IPS-18c (cell line): ENCODE data around the gene IL22RA1.
A peak's percentile ranks its signal among the peaks of the same experiment; 100 is the strongest.

Experiments used
- H3K4me3 ChIP-seq: 2 replicates; pipeline ENCODE4 v1.7.0; 2013; ENCODE audit warnings: low read depth, mild to moderate bottlenecking, low read length, moderate library complexity; ENCODE audit not compliant: insufficient read depth
- H3K9me3 ChIP-seq: one replicate; pipeline ENCODE4 v1.6.1; 2013; ENCODE audit warnings: mild to moderate bottlenecking, low read length, moderate library complexity; ENCODE audit not compliant: control insufficient read depth, insufficient read depth

Gene IL22RA1

DNA sequence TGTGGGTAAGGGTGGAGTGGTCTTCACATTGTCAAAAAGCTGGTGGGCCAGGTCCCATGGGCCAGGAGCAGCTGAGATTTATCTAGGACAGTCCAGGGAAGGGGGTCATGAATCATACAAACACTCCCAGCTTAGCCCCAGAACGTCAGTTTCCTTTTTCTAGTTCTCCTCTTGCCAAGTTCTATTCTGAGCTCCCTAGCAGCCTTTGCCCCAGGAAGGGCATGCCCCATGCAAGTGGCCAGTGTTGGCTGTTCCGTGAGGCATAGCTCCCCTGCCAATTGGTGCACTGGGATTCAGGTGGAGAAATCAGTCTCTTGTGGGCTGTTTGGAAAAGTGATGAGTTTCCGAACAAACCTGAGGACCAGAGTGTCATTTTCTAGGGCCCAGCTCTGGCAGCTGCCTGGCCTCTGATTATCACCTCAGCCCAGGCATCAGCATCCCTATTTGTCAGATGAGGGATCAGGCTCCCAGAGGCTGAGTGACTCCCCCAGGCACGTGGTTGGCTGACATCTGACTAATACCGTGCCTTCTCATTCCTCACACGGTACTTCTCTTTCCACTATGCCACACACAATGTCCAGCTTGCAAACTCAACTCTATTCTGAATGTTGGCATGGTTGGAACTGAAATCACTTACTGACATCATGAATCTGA lies 16.8 kb downstream of the IL22RA1 start:
- H3K4me3 ChIP-seq = no peak overlapping the region
- peaks cover 4% of the 10 kb centered on the region for H3K9me3 ChIP-seq

- Histone ChIP-seq H3K4me3 (no peak overlapping the region), H3K9me3 (peaks cover 5% of the 10 kb centered on the region)
These were observed 17.5 kb downstream of the IL22RA1 start for GRCh38 chr1:24125456-24125855.

- Histone ChIP-seq H3K9me3 (peaks cover 5% of the 10 kb centered on the region), H3K4me3 (no peak overlapping the region)
These were observed 18.0 kb downstream of the IL22RA1 start for GRCh38 chr1:24124980-24125379.

DNA sequence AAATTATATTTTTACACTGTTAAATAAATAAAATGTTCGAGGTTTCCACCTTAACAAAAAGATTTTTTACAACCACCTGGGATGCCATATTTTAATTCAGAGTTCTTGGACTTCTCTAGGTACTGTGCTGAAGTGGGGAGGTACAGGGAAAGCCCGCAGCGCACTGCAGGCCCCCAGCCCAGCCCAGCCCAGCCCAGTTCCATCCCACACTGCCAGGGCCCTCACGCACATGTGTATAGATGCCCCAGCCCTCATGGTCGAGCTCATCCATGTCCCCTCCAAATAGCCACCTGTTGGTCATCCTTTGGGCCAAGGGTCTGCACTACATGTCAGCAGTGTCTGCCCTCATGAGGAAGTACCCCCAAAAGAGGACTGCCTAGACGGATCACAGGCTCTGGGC lies 19.3 kb downstream of the IL22RA1 start:
- Histone ChIP-seq H3K9me3 (peaks cover 5% of the 10 kb centered on the region), H3K4me3 (no peak overlapping the region)

GRCh38 chr1:24122776-24123175 lies 20.2 kb downstream of the IL22RA1 start:
- H3K9me3 ChIP-seq = peaks cover 5% of the 10 kb centered on the region
- H3K4me3 ChIP-seq = no peak overlapping the region

- Histone ChIP-seq H3K4me3 (no peak overlapping the region), H3K9me3 (peaks cover 5% of the 10 kb centered on the region)
These were observed 21.5 kb downstream of the IL22RA1 start for GRCh38 chr1:24121406-24121805.

DNA sequence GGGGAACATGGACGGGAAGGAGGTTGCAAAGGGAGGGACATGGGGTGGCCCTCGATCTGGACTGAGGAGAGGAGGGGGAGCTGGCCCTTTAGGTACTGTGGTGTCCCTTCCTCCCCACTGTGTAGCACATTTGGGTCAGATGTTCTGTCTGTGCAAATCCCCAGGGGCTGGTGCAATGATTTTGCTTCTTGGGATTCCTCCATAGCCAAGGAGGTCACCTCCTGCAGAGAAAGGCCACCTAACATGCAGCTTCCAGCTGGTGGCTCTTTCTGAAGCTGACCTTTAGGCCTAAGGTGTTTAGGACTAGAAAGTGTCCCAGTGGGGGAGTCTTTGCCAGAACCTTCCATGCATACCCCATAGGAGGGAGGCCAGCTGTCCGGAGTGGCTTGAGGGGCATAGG lies 22.0 kb downstream of the IL22RA1 start:
- Histone ChIP-seq H3K9me3 (peaks cover 5% of the 10 kb centered on the region), H3K4me3 (no peak overlapping the region)

DNA sequence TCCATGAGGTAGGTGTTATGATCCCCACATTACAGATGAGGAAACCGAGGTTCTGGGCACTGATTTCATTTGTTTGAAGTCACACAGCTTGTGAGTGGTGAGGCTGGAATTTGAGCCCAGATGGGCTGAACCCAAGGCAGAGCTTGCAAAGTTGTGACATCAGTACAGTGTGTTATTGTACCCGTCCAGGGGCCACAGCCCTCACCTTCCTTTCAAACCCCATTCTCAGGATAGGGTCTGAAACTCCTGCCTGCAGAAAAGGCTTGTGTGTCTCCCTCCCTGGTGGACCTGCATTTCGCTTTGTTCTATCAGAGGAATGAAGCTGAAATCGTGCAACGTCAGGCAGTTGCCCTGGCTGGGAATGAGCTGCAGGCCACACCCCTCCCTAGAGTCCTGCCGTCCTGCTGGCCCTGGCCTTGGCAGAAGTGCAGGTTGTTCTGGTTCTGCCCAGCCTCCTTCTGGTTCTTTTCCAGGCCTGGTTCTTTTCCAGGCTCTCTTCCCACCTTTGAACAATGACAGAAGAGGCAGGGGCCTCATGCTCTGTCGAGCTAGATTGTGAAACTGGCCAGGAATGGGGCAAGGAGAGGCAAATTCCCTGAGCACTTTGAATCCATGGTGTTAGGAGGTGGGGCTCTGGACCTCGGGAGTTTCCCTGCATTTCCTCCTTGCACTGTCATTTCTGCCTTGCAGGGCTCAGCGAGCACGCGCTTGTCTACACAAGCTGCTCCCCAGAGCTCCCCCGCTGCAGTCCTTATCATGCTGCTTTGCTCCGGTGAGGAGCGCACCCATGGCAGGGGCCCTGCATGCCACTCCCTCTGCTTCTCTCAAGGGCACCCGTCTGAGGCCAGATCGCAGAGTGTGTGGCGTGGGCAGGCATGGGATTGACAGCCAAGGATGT lies 22.8 kb downstream of the IL22RA1 start:
- Histone ChIP-seq H3K9me3 (peaks cover 5% of the 10 kb centered on the region), H3K4me3 (no peak overlapping the region; the same call in 1 of the 2 replicates)

- no peak overlapping the region; the same call in 1 of the 2 replicates for H3K4me3 ChIP-seq
- peaks cover 5% of the 10 kb centered on the region for H3K9me3 ChIP-seq
These were observed 23.5 kb downstream of the IL22RA1 start for GRCh38 chr1:24119489-24119858.

DNA sequence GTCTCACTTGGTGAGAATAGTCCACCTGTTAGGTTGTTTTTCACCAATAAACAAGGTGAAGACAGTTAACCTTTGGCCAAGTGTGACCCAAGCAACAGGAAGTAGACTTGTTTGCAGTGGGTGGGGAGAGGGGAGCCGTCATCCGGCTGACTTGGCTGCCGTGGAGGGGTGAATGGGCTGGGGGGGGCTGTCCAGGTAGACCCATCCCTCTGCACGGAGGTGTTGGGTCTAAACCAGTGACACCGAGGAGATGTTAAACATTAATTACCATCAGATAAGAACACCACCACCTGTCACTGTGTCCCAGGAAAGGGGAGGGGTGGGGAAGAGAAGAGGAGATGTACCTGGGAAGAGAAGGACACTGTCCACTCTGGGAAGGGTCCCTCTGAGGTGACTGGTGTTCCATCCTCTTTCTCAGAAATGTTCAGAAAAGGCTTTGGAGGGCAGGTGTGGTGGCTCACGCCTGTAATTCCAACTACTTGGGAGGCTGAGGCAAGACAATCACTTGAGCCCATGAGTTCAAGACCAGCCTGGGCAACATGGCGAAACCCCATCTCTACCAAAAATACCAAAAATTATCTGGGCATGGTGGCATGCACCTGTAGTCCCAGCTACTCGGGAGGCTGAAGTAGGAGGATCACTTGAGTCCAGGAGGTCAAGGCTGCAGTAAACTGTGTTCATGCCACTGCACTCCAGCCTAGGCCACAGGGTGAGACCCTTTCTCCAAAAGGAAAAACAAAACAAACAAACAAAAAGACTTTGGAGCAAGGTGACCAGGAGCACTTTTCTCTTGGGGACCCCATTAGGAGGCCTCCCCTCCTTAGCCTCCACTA lies 24.3 kb downstream of the IL22RA1 start:
- H3K4me3 ChIP-seq = no peak overlapping the region
- H3K9me3 ChIP-seq = peaks cover 5% of the 10 kb centered on the region

- Histone ChIP-seq H3K4me3 (no peak overlapping the region), H3K9me3 (peaks cover 5% of the 10 kb centered on the region)
These were observed 25.1 kb downstream of the IL22RA1 start for GRCh38 chr1:24117722-24118409.

DNA sequence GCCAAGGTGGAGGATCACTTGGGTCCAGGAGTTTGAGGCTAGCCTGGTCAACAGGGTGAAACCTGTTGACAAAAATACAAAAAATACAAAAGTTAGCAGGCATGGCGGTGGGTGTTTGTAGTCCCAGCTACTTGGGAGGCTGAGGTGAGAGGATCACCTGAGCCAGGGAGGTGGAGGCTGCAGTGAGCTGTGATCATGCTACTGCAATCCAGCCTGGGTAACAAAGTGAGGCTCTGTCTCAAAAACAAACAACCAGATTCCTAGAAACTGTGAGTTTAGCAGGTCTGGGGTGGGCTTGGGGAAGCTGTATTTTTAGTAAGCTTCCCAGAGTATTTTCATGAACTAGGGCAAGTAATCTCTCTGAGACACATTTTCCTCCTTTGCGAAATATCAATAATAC lies 25.8 kb downstream of the IL22RA1 start:
- H3K9me3 ChIP-seq = peaks cover 5% of the 10 kb centered on the region
- H3K4me3 ChIP-seq = no peak overlapping the region

DNA sequence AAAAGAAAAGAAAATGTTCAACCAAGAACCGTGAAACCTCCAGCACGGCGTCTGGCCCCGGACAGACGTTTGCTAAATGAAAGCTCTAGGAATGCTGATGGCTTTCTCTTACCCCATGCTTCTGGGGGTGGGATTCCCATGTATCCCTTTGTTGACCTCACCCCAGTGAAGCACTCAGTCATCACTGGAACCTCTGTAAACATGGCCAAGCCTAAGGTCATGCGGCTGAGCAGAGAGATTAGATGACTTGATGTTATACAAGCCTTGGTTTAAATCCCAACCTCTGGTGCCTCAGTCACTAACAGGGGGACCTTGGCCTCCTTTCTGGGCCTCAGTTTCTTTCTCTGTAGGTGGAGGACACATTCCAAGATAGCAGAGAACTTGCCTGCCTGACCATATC lies 28.2 kb downstream of the IL22RA1 start:
- Histone ChIP-seq H3K4me3 (no peak overlapping the region), H3K9me3 (no peaks in the 10 kb centered on the region)

GRCh38 chr1:24113641-24114033 lies 29.3 kb downstream of the IL22RA1 start:
- H3K4me3 ChIP-seq = no peak overlapping the region
- no peaks in the 10 kb centered on the region for H3K9me3 ChIP-seq

DNA sequence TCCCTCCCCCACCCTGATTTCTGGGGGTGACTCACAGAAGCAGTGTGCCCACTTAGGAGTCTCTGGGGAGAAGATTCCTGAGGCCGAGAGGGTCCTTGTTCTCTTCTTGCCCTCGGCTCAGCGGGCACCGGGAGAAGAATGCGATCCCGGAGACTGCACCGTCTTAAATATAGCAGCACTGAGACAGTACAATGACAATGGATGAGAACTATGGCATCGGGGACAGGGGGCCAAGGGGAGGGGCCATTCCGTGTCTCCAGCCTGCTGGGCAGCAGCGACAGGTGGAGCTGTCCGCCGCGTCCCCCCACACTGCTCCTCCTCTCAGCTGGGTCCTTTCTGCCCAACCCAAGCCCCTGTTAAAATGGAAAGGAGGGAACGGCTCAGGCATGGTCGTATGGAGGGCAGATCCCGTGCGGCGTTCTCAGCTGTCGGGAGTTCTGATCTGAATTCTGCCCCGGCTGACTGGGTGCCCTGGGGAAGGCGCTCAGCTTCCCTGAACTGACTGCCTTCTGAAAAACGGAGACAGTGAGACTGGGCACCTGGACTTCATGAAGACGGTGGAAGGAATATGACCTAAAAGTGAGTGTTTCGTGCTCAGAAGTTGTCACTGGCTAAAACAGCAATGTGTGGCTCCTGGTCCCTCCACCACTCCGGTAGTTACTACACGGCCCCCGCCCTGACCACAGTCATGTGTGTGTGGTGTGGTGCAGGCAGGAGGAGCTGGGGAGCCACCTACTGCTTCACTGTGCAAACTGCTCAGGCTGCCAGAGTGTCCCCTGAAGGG lies 30.8 kb downstream of the IL22RA1 start, which contains the start of gene MYOM3:
MYOM3 (minus strand) TSS at position 140 of the 784 bp plus-strand sequence. CDS start 3,499 bp downstream, outside the sequence.
- Histone ChIP-seq H3K4me3 (peak within 1 kb of the TSS; percentile 25), H3K9me3 (no peaks in the 10 kb centered on the region)

DNA sequence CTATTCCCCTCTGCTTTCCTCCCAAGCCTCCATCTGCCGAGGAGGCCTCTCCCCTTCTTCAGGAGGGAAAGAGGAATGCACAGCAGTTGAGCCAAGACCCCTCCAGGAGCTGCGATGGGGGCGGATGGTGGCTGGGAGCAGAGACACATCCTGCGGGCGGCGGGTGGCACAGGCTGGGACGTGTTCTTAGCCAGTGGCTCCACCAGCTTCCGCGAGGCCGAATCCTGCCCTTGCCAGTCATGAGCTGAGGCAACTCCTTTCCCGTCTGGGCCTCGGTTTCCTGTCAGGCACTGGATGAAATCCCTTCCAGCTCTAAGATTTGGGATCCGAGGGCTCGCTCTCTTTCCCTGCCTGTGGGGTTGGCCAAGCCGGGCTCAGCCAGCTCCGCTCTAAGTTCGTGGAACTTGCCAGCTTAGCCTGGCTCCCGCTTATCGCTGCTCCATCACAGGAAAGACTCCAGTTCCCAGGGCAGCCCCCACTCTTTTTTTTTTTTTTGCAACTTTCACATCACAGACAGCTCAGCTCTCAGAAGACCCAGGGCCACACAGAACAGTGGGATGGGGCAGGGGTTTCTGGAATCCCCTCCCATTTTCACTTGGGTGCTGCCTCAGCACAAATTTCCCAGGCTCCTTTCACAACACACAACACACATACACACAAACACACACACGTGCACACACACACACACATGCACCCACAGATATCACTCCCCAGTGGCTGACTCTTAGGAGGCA lies 31.5 kb downstream of the IL22RA1 start:
- Histone ChIP-seq H3K9me3 (no peaks in the 10 kb centered on the region), H3K4me3 (no peak overlapping the region)
